NCI-H1417 (cell line): ENCODE measurements around the gene COL6A2.

Experiments
- DNase-seq, 3 experiments: peaks; one replicate each; lab custom pipeline; 2025; lab: John Stamatoyannopoulos, UW

The COL6A2 gene

DNA sequence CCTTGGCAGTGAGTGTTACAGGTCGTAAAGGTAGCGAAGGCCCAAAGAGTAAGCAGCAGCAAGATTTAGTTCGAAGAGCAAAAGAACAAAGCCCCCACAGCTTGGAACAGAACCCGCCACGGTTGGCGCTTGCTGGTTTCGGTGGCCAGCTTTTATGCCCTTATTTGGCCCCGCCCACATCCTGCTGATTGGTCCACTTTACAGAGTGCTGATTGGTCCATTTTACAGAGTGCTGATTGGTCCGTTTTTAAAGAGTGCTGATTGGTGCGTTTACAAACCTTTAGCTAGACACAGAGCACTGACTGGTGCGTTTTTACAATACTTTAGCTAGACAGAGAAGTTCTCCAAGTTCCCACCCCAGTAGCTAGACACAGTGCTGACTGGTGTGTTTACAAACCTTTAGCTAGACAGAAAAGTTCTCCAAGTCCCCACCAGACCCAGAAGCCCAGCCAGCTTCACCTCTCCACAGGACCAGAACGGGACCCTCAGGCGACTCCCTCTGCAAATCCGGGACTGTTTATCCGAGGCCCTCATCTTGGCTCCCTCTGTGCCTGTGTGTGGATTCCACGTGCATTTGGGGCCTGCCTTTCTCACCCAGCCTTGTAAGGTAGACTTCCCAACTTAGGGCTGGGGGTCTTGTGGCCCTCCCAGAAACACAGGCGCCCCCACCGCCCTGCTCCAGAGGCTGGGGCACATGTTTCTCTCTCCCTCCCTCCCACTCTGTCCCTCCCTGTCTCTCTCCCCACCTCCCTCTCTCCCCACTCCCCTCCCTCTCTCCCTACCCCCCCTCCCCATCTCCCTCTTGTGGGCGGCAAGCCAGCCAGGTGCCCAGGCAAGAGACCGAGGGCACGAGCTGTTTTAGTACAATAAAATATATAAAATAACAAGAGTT is 44.9 kb downstream of the COL6A2 start:
- DNase-seq, result no peak

DNA sequence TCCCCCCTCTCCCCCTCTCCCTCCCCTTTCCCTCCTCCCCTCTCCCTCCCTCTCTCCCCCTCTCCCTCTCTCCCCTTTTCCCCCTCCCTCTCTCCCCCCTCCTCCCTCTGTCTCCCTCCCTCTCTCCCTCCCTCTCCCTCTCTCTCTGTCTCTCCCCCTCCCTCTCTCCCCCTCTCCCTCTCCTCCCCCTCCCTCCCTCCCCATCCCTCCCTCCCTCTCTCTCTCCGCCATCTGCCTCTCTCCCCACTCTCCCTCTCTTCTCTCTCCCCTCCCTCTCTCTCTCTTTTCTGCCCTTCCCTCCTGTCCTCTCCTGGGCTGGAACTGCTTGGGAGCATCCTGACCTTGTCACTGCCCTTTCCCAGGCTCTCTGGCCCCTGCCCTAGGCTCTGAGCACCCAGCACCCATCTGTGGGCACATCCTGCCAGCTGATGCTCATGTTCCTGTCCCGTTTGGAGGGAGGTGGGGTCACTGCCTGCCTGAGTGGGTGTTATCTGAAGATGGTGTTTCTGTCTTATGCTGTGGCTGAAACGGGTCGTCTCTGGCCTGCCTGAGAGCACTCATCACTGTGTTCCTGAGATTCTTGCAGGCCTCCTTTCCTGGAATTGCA is 46.7 kb downstream of the COL6A2 start:
- DNase-seq, result no peak

DNA sequence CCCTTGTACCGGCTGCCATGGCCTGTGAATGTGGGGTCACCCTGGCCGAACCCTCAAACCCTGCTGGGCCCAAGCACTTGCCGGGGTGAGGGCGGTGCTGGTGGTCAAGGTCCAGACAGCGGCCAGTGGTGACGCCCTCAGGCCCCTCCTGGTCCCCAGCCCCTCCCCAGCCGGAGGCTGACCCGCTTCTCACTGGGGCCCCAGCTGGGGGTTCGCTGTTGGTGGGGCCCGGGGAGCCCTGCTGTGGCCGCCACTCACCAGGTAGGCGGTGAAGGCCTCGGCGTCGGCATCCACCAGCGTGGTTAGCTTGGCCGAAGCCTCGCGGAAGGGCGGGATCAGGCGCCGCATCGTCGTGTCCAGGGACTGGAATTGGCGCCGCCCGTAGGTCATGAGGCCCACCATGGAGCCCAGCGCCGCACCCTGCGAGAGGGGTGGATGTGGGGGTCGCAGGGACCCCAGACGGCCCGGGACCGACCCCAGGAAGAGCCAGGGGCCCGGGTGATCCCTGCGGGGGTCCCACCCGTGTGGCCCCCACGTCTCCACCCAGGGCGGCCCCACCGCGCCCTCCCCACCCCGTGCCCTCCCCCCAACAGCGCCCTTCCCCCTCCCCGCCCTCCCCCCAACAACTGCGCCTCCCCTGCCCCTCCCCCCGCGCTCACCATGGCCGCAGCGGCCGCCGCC is 47.4 kb downstream of the COL6A2 start:
- no peak for DNase-seq

DNA sequence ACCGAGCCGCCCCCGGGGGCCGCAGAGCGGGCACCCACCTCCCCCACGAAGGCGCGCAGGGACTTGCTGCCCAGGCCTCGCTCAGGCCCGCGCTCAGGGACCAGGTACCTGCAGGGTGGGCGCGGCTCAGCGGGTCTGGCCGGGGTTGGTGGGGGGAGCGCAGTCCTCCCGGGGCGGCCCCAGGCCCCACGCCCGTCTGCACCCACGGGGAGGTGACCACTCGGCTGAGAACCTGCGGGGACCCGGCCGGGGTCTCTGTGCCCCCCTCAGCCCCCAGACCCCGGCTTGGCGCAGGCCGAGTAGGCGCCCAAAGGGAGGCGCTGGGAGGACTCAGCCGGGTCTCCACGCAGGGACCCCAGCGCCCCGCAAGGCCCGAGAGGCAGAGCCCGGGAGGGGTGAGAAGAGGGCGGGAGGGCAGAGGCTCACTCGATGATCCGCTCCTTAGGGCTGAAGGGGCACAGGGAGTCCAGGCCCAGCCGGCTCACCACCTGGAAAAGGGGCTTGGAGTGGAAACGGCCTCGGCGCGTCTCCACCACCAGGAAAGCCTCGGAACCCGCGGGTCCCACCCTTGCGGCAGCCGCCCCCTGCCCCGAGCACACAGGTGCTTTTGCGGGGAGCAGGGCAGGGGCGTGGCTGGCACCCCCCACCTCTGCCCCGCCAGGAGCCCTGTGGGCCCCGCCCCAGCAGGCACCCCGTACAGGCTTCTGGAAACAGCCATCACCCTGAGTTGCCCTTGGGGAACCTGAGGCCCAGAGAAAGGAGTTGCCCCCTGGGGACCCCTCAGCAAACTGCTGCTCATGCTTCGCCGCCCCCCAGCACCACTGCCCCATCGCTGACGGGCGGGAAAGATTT is 48.2 kb downstream of the COL6A2 start:
- DNase-seq, result no peak

DNA sequence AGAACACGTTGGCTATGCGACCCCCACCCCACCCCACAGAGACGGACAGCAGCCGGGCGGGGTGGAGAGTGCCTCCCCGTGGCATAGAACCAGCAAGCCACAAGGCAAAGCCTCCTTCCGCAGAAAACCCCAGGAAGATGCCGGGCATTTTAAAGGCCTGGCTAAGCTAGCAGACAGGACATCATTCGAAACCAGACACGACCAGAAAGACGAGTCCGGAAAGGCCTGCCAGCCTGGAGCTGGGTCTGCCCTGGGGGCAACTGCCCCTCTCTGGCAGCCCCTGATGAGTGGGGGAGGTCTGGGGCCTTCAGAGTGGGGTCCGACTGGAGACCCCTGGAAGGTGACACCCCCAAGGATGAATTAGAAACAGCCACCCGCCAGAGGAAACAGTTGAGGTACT is 48.9 kb downstream of the COL6A2 start:
- no peak for DNase-seq

DNA sequence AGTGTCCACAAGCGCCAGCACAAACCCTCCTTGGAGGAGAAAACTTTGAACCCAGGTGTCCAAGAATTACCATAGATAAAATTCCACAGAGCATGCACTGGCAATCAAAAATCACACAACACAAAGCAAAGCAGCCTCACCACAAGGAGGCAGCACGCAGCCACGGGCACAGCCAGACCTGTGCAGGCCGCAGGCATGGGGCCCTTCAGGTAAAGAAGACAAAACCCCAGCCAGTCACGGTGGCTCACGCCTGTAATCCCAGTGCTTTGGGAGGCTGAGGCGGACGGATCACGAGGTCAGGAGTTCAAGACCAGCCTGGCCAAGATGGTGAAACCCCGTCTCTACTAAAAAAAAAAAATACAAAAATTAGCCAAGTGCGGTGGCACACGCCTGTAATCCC is 49.5 kb downstream of the COL6A2 start:
- peak in 2 of 3 experiments; percentile 49 to 50 for DNase-seq

DNA sequence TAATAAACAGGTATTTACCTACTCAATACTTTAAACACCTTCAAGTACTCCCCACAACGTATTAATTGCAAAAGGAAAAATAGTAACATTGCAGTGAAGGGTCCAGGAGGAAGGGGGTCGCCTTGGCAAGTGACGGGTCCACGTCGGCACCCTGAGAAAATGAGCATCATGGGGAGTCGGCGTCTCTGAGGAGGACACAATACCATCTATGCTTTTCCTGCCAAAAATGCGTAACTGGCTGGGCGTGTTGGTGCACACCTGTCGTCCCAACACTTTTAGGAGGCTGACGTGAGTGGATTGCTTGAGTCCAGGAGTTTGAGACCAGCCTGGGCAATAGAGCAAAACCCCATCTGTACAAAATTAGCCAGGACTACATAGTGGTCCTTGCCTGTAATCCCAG is 50.2 kb downstream of the COL6A2 start:
- DNase-seq, result no peak

DNA sequence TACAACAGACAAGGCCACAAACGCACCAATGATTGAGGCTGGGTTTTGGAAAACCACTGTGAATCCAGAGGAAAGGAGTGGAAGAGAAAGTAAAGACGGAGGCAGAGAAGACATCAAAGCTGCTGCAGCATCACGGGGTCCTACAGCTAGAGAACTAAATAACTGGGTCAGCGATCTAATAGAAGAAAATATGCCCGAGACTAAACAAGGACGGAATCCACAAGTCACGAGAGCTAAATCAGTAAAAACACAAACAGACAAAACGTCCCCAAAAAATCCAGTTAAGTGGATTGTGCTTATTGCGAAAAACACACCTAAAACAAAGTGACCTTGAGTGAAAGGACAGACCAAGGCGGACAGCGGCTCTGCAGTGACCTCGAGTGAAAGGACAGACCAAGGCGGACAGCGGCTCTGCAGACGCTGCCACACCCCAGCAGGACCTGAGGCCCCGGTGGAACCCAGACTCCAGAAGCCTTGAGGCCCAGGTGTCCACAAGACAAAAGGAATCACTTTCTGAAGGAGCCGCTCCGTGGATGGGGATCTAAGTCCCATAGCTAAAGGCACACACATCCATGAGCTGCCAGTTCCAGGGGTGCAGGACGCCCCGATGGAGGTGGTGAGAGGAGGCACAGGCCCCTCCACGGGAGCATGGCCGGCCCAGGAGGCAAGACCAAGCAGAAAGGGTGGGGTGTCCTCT is 51.4 kb downstream of the COL6A2 start:
- DNase-seq, result no peak

DNA sequence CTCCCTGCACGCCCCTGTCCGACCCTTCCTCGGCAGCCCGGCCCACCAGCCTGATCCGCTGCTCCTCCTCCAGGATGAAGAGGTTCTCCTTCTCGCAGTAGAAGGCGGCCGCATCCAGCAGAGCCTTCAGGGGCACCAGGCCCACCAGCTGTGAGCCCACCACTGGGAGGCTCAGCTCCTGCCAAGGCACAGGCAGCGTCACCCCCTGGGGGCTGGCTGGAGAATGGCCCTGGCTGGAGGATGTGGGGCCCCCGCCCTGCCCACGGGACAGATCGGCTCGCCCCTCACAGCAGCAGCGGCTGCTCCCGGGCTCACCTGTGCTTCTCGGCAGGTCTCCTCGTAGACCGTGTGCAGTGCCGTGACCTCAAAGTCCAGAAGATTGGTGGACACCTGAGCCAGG is 52.2 kb downstream of the COL6A2 start:
- DNase-seq, result no peak

DNA sequence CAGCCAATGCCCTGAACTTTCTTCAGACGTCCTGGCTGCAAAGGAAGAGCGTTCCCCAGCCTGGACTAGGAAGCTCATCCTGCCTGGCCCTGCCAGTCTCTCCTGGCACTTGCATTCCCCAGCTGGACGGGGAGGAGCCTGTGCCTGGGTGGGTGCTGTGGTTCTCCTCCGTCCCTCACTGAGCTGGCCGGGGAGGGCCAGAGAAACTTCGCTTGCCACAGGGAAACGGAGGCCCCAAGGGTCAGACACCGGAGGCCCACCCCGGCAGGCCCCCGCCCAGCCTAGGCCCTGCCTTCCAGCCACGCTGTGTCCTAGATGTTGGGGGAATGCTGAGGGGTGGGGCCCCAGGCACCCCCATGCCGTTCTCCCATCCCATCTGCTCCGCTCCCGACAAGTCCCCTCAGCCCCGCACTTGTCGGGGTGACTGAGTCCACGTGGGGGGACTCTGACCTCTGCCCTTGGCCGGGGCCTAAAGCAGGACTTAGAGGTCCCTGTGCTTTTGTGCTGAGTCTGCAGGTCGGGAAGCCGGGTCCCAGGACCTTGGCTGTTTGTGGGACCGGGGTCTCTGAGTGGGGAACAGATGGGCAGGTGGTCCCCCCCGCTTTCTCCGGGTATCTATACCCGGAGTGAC is 52.7 kb downstream of the COL6A2 start:
- DNase-seq, result no peak

DNA sequence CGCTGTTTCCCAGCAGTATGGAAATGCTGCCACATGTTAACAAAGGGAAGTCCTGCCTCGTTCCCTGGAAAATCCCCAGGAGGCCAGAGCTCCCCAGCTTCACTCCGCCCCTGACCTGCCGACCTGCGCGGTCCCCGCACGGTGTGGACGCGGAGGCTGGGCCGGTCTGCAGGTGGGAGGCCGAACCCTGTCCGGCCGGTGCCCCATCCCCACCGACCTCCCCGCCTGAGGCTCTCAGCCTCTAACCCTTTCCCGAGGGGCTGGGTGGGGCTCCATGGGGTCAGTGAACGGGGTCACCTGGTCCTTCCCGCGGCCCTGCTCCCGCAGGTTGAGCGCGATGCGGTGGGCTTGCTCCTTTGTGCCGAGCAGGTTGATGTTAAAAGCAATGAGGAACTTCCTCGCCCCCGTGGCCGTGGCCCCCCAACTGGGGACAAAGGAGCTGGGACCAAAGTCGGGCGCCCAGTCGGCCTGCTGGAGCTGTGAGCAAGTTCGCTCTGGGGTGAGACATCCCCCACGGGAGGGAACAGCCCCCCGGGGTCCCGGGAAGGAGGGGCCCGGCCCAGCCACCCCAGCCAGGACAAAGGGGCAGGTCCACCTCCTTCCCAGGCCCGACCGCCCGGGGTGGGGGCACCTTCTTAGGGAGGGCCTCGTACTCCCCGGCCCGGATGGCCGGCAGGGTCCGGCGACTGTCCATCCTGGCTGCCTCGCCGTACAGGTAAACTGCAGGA is 53.5 kb downstream of the COL6A2 start:
- DNase-seq, result no peak

DNA sequence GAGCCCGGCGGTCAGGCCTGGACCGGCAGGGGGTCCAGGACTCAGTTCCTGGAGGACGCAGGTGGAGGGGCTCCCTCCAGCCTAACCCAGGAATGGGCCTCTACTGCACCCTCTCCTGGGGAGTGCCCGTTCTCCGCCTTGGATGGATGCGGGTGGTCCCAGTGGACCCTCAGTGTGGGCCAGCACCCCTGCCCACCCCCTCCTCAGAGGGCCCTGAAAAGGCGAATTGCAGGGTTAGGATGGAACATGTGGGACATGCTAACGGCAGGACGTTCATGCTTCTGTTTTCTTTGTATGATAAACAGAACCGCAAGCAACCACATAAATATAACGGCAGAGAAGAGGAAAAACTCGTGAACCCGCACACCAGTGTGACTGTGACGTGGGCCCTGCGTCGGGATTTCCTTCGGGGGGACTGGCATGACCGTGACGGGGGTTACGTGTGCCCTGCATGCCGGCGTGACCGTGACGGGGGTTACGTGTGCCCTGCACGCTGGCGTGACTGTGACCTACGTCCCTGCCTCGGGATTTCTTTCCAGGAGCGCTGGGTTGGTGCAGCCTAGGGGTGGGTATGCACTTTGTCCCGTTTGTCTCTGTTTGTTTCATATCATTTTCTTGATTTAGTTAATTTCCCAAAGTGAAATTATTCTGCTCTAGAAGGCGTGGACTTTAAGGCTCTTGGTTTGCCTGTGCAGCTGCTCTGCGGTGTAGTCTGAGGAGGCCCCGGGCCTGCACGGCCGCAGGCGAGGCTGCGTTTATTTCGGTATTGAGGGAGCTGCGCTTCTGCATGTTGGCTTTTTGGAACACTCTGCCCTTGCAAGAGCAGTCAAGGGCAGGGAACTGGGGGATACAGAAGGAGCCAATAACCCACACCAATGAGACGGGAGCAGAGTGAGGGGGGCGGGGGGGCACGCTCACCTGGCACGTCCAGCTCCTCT is 54.3 kb downstream of the COL6A2 start:
- no peak for DNase-seq

DNA sequence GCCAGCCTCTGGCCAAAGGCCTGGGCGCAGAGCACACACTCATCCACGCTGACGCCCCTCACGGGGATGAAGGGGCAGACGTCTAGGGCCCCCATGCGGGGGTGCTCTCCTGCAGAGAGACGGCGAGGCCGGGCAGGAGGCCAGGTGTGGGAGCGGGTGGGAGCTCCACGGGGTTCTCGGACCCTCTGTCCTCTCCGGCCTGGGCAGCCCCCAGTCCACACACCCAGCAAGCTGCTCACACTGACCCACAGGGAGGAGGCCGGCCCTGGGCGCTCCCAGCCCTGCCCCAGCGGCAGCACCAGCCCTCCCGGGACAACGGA is 55.0 kb downstream of the COL6A2 start:
- no peak for DNase-seq

DNA sequence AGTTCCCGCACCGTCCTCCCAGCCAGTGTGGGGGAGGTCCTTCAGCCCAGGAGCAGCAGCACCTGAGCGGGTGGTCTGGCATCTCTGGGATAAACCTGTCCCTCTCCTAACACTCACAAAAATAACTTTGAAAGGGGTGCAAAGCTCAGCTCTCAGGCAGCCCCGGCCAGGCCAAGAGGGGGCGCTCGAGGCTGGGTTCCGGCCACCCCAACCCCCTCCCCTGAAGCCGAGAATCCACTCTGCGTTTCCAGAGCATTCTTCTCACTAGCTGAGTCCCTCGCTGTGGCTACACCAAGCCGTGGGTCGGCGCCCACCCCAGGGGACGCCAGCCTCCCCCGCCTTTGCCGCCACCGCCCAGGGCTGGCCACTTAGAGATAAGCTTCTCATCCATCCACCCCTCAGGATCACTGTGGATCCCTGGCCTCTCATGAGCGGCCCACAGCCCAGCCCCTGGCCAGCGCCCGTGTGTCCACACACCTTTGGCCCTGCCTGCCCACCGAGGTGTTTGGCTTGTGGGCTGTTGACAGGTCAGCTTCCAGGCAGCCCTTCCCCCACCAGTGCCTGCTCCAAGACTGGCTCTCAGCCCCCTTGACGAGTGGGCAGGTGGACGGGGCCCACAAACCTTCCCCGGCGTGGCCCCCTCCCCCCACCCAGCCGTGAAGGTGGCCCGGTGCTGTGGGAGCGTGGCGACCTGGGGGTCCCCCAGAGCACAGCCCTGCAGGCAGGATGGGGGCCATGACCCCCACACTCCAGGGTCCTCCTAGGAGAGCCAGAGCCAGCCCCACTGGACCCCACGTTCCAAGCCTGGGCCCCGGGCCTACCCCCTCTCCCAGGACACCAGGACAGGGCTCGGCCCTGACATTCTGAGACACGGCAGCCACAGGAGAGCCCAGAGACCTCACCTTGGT is 55.6 kb downstream of the COL6A2 start:
- peak in 2 of 3 experiments; percentile 20 to 26 for DNase-seq

DNA sequence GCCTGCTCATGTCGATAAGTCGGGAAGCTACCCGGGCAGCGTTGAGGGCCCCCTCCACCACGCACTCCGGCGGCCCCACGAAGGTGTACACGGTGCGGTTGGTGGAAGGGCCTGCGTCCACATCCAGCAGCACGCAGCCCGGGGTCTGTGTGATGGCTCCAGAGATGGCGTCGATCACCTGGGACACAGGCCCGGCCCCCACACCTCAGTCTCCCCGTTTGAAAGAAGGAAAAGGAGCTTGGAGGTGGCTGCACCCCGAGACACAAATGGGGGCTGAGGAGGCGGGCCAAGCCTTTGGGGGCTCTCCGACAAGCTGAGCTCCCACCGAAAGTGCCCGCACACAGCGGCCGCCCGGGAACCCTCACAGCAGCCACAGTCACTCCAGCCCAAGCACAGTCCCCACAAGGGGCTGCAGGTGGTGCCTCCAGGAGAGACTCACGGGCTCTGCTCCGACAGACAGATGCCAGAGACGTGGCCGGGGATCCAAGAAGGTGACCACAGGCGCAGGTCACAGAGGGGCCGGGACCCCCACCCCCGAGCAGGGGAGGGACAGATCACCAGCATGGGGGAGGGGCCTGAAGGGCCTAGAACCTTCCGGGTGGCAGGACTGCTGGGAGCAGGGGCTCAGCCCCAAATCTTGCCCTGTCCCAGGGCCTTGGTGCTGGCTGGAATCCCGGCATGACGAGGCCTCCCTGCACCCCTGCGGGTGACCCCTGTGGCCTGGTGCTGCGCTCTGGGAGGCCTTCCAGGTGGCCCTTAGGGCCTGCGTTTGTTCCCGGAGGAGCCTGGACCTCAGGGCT is 56.4 kb downstream of the COL6A2 start:
- DNase-seq, result no peak

DNA sequence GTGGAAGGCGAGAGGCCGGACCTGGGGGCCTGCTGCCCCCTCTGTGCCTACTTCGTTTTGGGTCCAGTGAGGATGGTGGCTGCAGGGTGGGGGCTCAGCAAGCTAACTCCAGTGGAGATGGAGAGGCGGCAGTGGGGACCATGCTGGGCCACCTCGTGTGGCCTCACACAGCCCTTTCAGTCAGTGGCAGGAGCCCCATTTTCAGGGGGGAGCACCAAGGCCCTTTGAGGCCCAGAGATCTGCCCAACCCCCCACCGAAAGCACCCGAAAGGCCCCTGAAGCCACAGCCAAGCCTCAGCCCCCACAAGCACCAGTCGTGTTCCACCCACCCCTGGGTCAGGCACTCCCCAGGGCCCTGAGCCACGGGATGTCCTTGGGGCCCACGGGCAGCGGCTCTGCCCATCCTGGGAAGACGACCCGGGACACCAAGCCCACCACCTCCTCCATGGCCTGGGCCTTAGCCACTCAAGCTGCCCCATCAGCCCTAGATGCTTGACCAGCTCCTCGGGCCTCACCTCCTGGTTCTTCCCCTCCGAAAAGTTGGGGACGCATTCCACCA is 57.1 kb downstream of the COL6A2 start:
- DNase-seq, result no peak
